ENCODE measurements around the gene DUSP5.

- TF ChIP-seq CTCF (IDR thresholded peaks at IDR 0.05), result peak in 3 of 6 experiments; percentile 9 to 20 (median 12)
- peak in 1 of 2 donors; percentile 9 for TF ChIP-seq POLR2A (IDR thresholded peaks at IDR 0.05)
These were observed 1.5 kb downstream of the DUSP5 start for GRCh38 chr10:110498982-110499795.
